Nephron (organoid): ENCODE results near the gene POU3F2.

Experiments
- H3K27ac Mint-ChIP-seq, 3 experiments: 2 replicates each; pipeline ENCODE4 v1.8.0; 2020; ENCODE audit warnings: mixed read lengths in 3 of 3, mild to moderate bottlenecking in 2 of 3, moderate library complexity in 1 of 3
- H3K27me3 Mint-ChIP-seq: 2 replicates; pipeline ENCODE4 v1.8.0; 2021; ENCODE audit warnings: low read depth, mild to moderate bottlenecking, moderate library complexity, mixed read lengths
- H3K36me3 Mint-ChIP-seq: 2 replicates; pipeline ENCODE4 v1.8.0; 2020; ENCODE audit warnings: low read depth, mixed read lengths
- H3K4me1 Mint-ChIP-seq: 2 replicates; pipeline ENCODE4 v1.8.0; 2020; ENCODE audit warnings: mixed read lengths
- H3K4me3 Mint-ChIP-seq, 3 experiments: 2 replicates each; pipeline ENCODE4 v1.8.0; 2020; ENCODE audit warnings: mild to moderate bottlenecking in 3 of 3, mixed read lengths in 3 of 3, moderate library complexity in 2 of 3
- H3K9me3 Mint-ChIP-seq: 2 replicates; pipeline ENCODE4 v1.8.0; 2020; ENCODE audit warnings: mixed read lengths
- TF ChIP-seq, protein P1 (sequence below), 3 experiments: fragments of 200-600 bp; sonication (generic); IDR thresholded peaks; one replicate each; pipeline ENCODE4 v1.5.0; 2021; ENCODE audit warnings: antibody characterized with exemption in 3 of 3; ENCODE audit not compliant: unreplicated experiment in 3 of 3

The POU3F2 gene

GRCh38 chr6:98880486-98880885, 46.1 kb downstream of the POU3F2 start:
- H3K27me3 Mint-ChIP-seq, result no peaks in the 10 kb centered on the region
- H3K4me1 Mint-ChIP-seq, result no peaks in the 10 kb centered on the region
- no peak overlapping the region for H3K4me3 Mint-ChIP-seq
- peaks cover 13% of the 10 kb centered on the region for H3K36me3 Mint-ChIP-seq
- no peaks in the 10 kb centered on the region for H3K9me3 Mint-ChIP-seq
- H3K27ac Mint-ChIP-seq, result no peak overlapping the region
- TF ChIP-seq, protein P1, sequence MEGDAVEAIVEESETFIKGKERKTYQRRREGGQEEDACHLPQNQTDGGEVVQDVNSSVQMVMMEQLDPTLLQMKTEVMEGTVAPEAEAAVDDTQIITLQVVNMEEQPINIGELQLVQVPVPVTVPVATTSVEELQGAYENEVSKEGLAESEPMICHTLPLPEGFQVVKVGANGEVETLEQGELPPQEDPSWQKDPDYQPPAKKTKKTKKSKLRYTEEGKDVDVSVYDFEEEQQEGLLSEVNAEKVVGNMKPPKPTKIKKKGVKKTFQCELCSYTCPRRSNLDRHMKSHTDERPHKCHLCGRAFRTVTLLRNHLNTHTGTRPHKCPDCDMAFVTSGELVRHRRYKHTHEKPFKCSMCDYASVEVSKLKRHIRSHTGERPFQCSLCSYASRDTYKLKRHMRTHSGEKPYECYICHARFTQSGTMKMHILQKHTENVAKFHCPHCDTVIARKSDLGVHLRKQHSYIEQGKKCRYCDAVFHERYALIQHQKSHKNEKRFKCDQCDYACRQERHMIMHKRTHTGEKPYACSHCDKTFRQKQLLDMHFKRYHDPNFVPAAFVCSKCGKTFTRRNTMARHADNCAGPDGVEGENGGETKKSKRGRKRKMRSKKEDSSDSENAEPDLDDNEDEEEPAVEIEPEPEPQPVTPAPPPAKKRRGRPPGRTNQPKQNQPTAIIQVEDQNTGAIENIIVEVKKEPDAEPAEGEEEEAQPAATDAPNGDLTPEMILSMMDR (IDR thresholded peaks at IDR 0.05; ENCODE audit: unreplicated experiment in 3 of 3), result no peak

DNA sequence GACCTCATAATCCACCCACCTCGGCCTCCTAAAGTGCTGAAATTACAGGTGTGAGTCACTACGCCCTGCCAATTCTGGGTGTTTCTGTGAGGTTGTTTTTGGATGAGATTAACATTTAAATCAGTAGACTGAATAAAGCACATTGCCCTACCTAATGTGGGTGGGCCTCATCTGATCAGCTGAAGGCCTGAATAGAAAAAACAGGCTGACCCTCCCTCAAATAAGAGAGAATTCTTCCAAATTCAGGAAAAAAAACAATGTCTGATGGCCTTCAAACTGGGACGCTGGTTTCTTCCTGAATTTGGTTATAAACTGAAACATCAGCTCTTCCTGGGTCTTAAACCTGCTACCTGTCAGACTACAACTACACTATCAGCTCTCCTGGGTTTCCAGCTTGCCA, 51.0 kb downstream of the POU3F2 start:
- Mint-ChIP-seq H3K9me3 (no peaks in the 10 kb centered on the region), H3K27ac (no peak overlapping the region), H3K36me3 (peaks cover 27% of the 10 kb centered on the region), H3K4me1 (no peaks in the 10 kb centered on the region), H3K4me3 (no peak overlapping the region), H3K27me3 (no peaks in the 10 kb centered on the region)
- TF ChIP-seq, protein P1 (IDR thresholded peaks at IDR 0.05; ENCODE audit: unreplicated experiment in 3 of 3), result no peak

- no peaks in the 10 kb centered on the region for H3K9me3 Mint-ChIP-seq
- H3K4me3 Mint-ChIP-seq, result no peak overlapping the region
- TF ChIP-seq, protein P1 (IDR thresholded peaks at IDR 0.05; ENCODE audit: unreplicated experiment in 3 of 3), result no peak
- no peaks in the 10 kb centered on the region for H3K4me1 Mint-ChIP-seq
- H3K27me3 Mint-ChIP-seq, result no peaks in the 10 kb centered on the region
- no peak overlapping the region for H3K27ac Mint-ChIP-seq
- H3K36me3 Mint-ChIP-seq, result peaks cover 32% of the 10 kb centered on the region
Observed at GRCh38 chr6:98887650-98888049, 53.3 kb downstream of the POU3F2 start.
